GM19463 (cell line): Measurements from ENCODE around the gene SORCS1.

Experiments
- ATAC-seq: cut with Tn5 transposase; IDR thresholded peaks from one replicate; pipeline ENCODE4 v1.9.1; 2021; ENCODE audit warnings: mild to moderate bottlenecking, moderate library complexity; ENCODE audit not compliant: unreplicated experiment

SORCS1 gene

GRCh38 chr10:106618646-106619045 is 545.9 kb downstream of the SORCS1 start:
- ATAC-seq = no peak

GRCh38 chr10:106615081-106615480 is 549.4 kb downstream of the SORCS1 start:
- no peak for ATAC-seq

GRCh38 chr10:106614293-106614692 is 550.2 kb downstream of the SORCS1 start:
- no peak for ATAC-seq

GRCh38 chr10:106612381-106612780 is 552.1 kb downstream of the SORCS1 start:
- ATAC-seq = no peak

GRCh38 chr10:106609470-106610266 is 554.8 kb downstream of the SORCS1 start:
- ATAC-seq = no peak

GRCh38 chr10:106608066-106608465 is 556.4 kb downstream of the SORCS1 start:
- no peak for ATAC-seq

- ATAC-seq = no peak
Measured at GRCh38 chr10:106595281-106595680, 569.2 kb downstream of the SORCS1 start.

GRCh38 chr10:106593876-106594275 is 570.6 kb downstream of the SORCS1 start:
- no peak for ATAC-seq

GRCh38 chr10:106592396-106592795 is 572.1 kb downstream of the SORCS1 start:
- no peak for ATAC-seq

- no peak for ATAC-seq
Measured at GRCh38 chr10:106582291-106582690, 582.2 kb downstream of the SORCS1 start.

GRCh38 chr10:106577756-106578155 is 586.8 kb downstream of the SORCS1 start:
- ATAC-seq = no peak

GRCh38 chr10:106577266-106577665 is 587.2 kb downstream of the SORCS1 start:
- ATAC-seq = no peak

GRCh38 chr10:106576534-106576933 is 588.0 kb downstream of the SORCS1 start:
- ATAC-seq = peak; percentile 59

- ATAC-seq = no peak
Measured at GRCh38 chr10:106573106-106573505, 591.4 kb downstream of the SORCS1 start.

- ATAC-seq = no peak
Measured at GRCh38 chr10:106571192-106571946, 593.1 kb downstream of the SORCS1 start.

GRCh38 chr10:106570268-106570667 is 594.2 kb downstream of the SORCS1 start:
- no peak for ATAC-seq

- no peak for ATAC-seq
Measured at GRCh38 chr10:106567629-106568028, 596.9 kb downstream of the SORCS1 start.

- ATAC-seq = no peak
Measured at GRCh38 chr10:106566873-106567272, 597.6 kb downstream of the SORCS1 start.

- no peak for ATAC-seq
Measured at GRCh38 chr10:106565546-106565945, 599.0 kb downstream of the SORCS1 start.

- ATAC-seq = no peak
Measured at GRCh38 chr10:106563384-106563783, 601.1 kb downstream of the SORCS1 start.

GRCh38 chr10:106560925-106561640 is 603.4 kb downstream of the SORCS1 start:
- ATAC-seq = no peak

- no peak for ATAC-seq
Measured at GRCh38 chr10:106559442-106559841, 605.1 kb downstream of the SORCS1 start.
